ENCODE data around the gene ZBTB6.
"Not testable (repeated sequence)": the region's sequence is repeated elsewhere in the genome, so short reads cannot be mapped to it uniquely, and the experiment has no call there.

ZBTB6 gene

GRCh38 chr9:122923947-122924346 lies 10.8 kb upstream of the ZBTB6 start:
- no peak for DNase-seq

DNA sequence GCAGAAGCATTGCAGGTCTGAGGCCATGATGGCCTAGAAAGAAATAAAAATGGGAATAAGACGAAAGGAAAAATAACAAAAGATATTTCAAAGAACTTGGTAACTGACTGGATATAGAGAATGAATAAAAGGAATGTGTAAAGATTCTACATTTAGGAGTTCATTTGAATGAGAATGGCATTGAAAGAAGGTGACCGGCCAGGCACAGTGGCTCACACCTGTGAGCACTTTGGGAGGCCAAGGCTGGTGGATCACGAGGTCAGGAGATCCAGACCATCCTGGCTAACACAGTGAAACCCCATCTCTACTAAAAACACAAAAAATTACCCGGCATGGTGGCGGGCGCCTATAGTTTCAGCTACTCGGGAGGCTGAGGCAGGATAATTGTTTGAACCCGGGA lies 9.6 kb upstream of the ZBTB6 start:
- no peak for DNase-seq

DNA sequence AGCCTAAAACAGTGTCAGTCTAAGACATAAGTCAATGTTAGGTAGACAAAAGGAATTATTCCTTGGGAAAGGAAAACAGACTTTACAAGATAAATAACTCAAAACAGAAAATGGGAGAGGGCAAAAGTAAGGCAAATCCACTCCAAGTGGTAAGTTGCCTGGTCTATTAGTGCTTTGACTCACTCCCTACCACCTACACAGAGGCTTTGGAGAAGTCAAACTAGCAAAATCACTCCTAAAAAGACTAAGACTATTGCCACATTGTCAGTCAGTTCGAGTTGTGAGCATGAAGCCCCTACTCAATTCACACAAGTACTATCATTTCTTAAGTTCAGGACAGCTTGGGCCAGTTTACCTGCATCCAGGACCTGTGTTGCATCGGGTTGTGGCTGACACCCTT lies 5.2 kb upstream of the ZBTB6 start:
- DNase-seq = no peak

GRCh38 chr9:122912671-122912963 lies 506 bp downstream of the ZBTB6 start:
- DNase-seq = no peak

- not testable (repeated sequence) for DNase-seq
These were observed 7.0 kb downstream of the ZBTB6 start for GRCh38 chr9:122906122-122906521.

GRCh38 chr9:122904823-122905710 lies 8.1 kb downstream of the ZBTB6 start, which contains the start of gene RC3H2:
RC3H2 (minus strand) TSS chr9:122905359; CDS start chr9:122897509, 7,850 bp downstream.
- peak; percentile 100 for DNase-seq

- DNase-seq = peak; percentile 70
These were observed 8.7 kb downstream of the ZBTB6 start for GRCh38 chr9:122904466-122904822.

- peak; percentile 76 for DNase-seq
These were observed 12.3 kb downstream of the ZBTB6 start for GRCh38 chr9:122900791-122901190.

GRCh38 chr9:122897969-122898368 lies 15.2 kb downstream of the ZBTB6 start:
- DNase-seq = no peak

DNA sequence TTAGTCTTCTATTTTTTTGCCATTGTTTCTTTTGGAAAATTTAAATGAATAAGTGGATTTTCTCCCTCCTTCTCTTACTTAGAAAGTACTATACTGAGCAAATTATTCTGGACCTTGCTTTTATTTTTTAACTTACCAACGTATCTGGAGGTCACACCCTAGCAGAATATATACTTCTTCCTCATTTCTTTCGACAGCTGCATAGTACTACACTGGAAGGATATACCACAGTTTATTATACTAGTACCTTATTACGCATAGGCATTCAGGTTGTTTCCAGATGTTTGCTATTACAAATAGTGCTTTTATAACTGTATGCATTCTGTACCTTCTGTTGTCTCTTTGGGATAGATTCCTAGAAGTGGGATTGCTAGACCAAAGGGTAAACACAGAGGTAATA lies 24.6 kb downstream of the ZBTB6 start:
- DNase-seq = no peak

- DNase-seq = peak; percentile 32
These were observed 30.0 kb downstream of the ZBTB6 start for GRCh38 chr9:122883125-122883524.

- DNase-seq = no peak
These were observed 33.7 kb downstream of the ZBTB6 start for GRCh38 chr9:122879443-122879842.

DNA sequence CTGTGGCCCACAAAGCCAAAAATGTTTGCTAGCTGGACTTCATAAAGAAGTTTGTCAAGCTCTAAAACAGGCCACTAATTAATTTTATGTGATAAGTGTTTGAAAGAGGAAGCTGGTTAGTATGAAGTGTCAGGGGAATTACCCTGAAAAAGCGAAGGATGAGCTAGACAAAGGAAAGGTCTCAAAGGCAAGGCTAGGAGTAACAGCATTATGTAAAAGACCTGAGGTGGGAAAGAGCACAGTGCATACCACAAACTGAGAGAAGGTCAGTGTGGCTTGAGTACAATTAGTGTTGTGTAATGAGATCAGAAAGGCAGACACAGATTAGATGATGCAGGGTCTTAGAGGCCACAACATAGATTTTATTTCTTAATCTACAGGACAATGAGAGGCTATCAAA lies 37.6 kb downstream of the ZBTB6 start:
- no peak for DNase-seq

DNA sequence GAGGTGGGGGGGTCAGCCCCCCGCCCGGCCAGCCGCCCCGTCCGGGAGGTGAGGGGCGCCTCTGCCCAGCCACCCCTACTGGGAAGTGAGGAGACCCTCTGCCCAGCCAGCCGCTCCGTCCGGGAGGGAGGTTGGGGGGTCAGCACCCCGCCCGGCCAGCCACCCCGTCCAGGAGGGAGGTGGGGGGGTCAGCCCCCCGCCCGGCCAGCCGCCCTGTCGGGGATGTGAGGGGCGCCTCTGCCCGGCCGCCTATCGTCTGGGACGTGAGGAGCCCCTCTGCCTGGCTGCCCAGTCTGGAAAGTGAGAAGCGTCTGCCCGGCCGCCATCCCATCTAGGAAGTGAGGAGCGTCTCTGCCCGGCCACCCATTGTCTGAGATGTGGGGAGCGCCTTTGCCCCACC lies 45.8 kb downstream of the ZBTB6 start:
- DNase-seq = not testable (repeated sequence)

DNA sequence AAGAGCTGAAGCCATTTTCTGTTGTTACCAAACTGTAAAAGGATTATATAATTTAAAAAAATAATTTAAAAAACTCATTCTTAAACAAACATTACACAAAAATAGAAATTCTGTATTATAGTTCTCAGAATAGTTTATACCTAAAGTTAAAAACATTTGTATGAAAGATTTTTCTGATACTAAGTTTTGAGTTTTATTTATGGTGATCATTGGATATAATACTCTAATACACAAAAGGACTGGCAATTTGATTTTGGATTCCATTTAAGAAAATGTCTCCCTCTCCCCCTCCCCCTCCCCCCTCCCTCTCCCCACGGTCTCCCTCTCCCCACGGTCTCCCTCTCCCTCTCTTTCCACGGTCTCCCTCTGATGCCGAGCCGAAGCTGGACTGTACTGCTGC lies 47.0 kb downstream of the ZBTB6 start:
- DNase-seq = no peak

DNA sequence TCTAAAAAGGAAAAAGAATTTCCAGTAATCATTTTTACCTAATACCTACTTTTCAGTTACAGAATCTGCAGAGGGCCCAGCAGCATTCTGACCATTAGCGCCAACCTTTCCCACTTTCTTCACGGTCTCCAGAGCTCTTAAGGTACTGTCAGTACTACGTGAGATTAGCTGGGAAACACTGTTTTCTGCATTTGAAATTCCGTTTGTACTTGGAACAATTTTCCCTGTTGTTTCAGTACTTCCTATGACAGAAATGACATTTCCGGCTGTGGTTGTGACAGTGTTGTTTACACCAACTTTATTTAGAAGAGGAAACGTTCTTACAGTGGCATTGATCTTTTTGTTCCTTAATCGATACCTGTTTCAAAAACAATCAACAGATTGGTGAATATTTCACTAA lies 47.8 kb downstream of the ZBTB6 start:
- DNase-seq = no peak

- no peak for DNase-seq
These were observed 49.7 kb downstream of the ZBTB6 start for GRCh38 chr9:122863407-122863806.

GRCh38 chr9:122860319-122861142 lies 52.6 kb downstream of the ZBTB6 start:
- no peak for DNase-seq
